GM19452 (cell line): Measurements from ENCODE around the gene CADM2.

Source experiments
- ATAC-seq: cut with Tn5 transposase; IDR thresholded peaks from one replicate; pipeline ENCODE4 v1.9.1; 2021; ENCODE audit not compliant: unreplicated experiment

The CADM2 gene

DNA sequence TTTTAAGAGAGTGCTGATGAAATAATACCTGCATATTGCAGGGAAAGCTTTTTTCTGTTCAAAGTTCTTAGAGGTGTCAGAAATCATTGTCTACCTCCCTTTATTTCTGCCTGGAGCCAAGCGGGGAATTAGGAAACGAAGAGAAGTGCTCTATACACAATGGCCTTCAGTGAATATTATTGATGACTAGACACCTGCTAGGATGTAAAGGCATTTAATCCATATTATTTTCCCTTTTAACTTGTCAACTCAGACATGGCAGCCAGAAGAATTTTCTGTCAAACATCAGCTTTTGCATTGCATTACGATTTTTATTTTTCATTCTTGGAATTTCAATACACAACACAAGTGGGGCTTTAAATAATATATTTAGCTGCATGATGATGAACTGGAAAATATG is 24.7 kb downstream of the CADM2 start:
- ATAC-seq: no peak

DNA sequence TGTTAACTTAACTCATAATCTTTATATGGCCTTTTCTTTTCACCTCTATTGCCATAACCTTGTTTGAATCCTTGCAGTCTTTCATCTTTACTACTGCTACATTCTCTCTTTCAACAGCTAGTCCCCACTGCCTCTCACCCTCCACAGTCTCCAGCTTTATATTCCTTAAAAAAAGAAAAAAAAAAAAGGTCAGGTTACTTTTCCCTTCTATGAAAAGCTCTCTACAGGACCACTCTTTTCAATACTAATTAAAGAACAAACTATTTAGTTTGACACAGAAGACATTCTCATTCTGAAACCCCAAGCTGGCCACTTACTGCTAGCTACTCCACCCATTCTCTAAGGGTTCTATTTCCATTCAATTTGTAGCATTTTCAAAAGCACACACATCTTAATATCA is 25.6 kb downstream of the CADM2 start:
- ATAC-seq: no peak

GRCh38 chr3:84985795-84986194 is 27.0 kb downstream of the CADM2 start:
- no peak for ATAC-seq

GRCh38 chr3:84987706-84988504 is 29.1 kb downstream of the CADM2 start:
- no peak for ATAC-seq

- ATAC-seq: no peak
Observed at GRCh38 chr3:84989102-84989501, 30.3 kb downstream of the CADM2 start.

- ATAC-seq: no peak
Observed at GRCh38 chr3:84991422-84991900, 32.7 kb downstream of the CADM2 start.

DNA sequence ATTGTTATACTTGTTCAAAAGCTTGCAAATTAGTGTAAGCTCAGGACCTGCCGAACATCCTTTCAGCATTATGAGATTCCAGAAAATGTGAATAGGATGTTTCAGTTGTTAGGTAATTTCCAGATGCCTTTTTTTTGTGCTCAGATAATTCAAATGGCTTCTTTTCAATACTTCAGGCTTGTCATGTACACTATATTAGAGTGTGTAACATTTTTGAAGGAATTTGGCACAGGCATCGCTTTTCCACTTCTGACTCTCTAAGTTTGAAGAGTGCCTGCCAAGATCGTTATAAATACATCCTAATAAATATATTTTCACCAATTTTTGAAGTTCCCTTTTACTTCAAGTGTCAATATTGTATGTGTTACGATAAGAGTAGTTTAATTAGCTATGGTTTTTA is 35.2 kb downstream of the CADM2 start:
- ATAC-seq: no peak

- ATAC-seq: no peak
Observed at GRCh38 chr3:84998545-84998944, 39.8 kb downstream of the CADM2 start.

- ATAC-seq: no peak
Observed at GRCh38 chr3:85003479-85003878, 44.7 kb downstream of the CADM2 start.

- no peak for ATAC-seq
Observed at GRCh38 chr3:85004147-85004546, 45.4 kb downstream of the CADM2 start.

- ATAC-seq: no peak
Observed at GRCh38 chr3:85005946-85006345, 47.2 kb downstream of the CADM2 start.

DNA sequence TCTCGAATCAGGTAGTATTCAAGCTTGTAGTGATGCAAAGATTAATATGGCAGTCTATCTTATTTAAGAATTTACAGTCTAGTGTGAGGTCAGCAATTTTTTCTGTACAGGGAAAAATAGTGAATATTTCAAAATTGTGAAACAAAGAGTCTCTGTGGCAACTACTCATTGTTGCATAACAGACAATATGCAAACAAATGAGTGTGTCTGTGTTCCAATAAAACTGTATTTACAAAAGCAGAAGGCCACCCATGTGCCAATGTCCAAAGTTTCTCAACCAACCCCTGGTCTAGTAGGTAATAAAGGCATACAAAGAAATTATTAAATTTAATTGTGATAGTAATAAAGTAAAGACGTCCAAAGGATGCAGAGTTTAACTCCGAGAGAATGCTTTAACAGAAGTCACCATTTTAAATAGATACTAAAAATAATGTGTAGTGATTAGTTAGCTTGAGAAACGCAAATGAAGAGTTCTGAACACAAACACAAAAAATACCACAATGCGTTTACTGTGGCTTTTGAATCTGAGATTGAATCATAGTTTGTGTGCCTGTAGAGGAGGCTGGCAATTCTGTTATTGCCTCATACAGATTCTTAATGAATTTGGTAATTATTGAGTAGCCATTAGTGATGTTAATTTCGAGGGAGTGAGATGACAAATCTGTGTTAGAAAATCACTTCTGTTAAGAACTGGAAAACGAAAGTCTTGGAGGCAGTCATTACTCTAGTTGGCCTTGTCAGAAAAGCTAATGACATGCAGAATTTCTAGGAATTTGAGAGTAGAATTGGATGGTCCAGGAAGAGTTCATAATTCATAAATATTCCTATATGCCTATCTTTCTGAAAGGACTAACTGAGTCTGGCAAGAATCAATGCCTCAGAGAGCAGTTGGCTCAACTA is 48.7 kb downstream of the CADM2 start:
- ATAC-seq: no peak

DNA sequence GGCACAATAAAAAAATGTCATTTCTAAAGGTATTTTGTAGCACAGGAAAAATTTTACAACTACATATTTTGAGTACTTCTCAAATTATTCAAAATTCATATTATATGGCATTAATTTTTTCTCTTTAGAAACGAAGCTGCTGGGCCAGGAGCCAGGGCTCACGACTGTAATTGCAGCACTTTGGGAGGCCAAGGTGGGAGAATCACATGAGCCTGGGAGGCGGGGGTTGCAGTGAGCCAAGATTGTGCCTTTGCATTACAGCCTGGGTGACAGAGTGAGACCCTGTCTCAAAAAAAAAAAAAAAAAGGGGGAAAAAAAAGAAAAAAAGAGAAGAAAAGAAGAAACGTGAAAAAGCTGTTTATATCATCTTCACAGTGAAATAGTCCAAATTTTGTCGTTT is 62.0 kb downstream of the CADM2 start:
- ATAC-seq: no peak

- no peak for ATAC-seq
Observed at GRCh38 chr3:85030052-85030451, 71.3 kb downstream of the CADM2 start.

DNA sequence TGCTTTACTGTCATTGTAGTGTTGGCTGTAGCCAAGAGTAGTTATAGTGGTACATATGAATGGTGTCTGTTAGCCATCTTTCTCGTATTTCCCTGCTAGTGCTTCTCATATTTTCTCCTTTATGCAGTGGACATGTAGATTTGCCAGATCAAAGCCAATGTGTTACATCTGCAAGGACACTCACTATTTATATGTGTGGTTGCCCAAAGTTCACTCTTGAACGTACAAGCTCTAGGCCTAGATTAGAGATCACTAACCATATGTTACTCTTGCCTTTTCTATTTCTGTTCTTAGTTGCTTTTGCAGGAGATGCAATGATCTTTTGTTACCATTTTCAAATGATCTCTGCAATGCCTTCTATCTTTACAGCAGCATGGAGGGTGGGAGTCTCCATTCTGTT is 78.4 kb downstream of the CADM2 start:
- no peak for ATAC-seq

DNA sequence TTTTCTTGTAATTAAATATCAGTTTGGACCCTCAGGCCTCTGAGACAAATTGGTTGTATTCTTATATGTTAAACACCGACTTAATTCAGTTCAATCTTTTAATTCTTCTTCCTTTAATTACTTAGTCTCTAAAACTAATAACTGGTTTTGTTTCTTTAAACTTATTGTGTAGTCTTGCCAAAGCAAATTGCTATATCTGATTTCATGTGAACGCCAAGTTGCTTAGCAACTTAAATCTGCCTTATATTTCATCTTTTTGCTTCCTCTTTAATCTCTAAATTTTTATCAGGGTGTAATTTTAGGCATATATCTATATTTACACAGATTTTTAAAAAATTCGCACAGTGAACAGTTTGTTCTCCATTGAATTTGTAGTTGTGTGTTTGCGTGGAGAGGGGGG is 82.2 kb downstream of the CADM2 start:
- ATAC-seq: no peak

- ATAC-seq: no peak
Observed at GRCh38 chr3:85041562-85042055, 82.8 kb downstream of the CADM2 start.

DNA sequence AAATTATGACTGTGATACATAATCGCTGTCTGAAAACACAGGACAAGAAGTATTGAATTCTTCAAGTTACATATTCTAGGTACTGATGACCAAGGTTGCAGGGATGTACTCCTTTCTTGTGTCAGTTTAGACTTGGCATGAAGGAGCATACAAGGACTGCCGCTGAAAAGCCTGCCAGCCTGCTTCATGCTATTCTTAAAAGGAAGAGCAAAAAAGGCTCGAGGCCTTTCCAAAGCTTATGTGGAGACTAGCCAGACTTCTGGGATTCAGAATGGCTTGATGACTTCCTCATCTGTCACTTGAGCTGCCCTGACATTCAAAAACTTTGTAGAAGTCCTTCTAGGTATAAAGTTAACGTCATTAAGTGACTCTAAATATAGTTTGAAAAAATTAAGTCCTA is 92.0 kb downstream of the CADM2 start:
- ATAC-seq: no peak

DNA sequence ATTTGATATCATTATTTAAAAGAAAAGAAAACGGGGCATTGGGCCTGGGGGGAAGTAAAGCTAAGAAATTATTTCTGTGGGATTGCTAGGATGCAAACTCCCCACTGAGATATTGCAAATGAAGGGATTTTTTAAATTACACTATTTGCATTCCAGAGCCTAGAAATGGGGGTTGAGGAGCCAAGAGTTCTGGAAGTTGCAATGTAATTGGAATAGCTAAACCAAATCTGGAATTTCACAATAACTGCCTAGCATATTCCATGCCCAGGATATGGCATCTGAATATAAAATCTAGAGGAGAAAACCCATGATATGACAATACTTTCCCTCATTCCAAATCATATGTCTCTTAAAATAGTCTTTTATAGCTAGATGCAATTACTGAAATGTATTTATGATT is 93.0 kb downstream of the CADM2 start:
- ATAC-seq: no peak

GRCh38 chr3:85053626-85054025 is 94.8 kb downstream of the CADM2 start:
- ATAC-seq: no peak

DNA sequence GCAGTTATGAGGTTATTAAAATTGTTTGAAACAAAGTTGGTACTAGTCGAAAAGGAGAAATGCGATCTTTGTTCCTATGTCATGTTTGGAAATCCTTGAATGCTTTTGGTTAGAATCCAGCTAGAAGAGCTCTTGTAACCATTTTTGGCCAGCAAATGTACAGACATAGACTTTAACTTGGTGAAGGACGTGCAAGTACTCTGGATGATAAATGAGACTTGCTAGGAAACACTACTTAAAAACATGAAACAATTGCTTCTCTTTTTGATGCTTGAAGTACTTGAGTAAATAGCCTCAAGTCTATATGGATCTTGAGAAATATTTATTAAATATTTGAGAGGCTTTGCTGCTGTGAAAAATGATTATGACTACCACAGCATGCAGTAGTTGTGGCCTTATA is 95.8 kb downstream of the CADM2 start:
- no peak for ATAC-seq

DNA sequence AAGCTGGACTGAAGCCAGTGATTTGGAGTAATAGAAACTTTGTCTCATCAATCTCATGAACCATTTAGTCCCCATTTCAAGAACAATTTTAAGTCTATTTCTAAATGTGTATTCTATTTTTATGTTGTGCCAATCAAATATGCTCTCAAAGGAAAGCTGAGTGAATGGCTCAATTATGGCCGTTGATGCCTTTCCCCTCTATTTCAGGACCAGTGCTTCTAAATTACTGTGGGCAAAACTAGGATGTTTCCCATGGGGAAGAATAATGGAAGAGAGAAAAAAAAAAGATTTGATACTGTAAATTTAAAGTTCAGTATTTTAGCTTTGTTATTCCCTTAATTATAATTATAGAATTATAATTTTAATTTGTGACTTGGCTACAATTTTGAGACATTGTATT is 110.1 kb downstream of the CADM2 start:
- no peak for ATAC-seq
